GM12891 (cell line): ENCODE data around the gene KRTAP5-6.

ENCODE experiments used
- DNase-seq: peaks from one replicate; pipeline ENCODE4 v3.0.0; 2011; ENCODE audit warnings: low spot score; ENCODE audit not compliant: insufficient read length
- FAIRE-seq: peaks from 2 replicates; lab custom pipeline; 2011; peaks lifted over from hg19 to GRCh38; lab: Jason Lieb, UNC
- PAX5 ChIP-seq: IDR thresholded peaks from 2 replicates; pipeline ENCODE4 v1.6.1; 2011; ENCODE audit warnings: low read length, moderate library complexity, mild to moderate bottlenecking; ENCODE audit not compliant: insufficient read depth, severe bottlenecking
- POLR2A ChIP-seq: IDR thresholded peaks from 2 replicates; pipeline ENCODE4 v1.6.1; 2011; ENCODE audit warnings: low read depth, low read length, control low read depth
- POLR2AphosphoS5 ChIP-seq: IDR thresholded peaks from 2 replicates; pipeline ENCODE4 v1.6.1; 2011; ENCODE audit warnings: low read depth, low read length, control low read depth
- POU2F2 ChIP-seq: IDR thresholded peaks from 2 replicates; pipeline ENCODE4 v1.6.1; 2011; ENCODE audit warnings: low read depth, mild to moderate bottlenecking, control low read depth, low read length, moderate library complexity
- SPI1 ChIP-seq: IDR thresholded peaks from 2 replicates; pipeline ENCODE4 v1.6.1; 2011; ENCODE audit warnings: low read depth, low read length, control low read depth
- TAF1 ChIP-seq: IDR thresholded peaks from 2 replicates; pipeline ENCODE4 v1.6.1; 2011; ENCODE audit warnings: low read depth, low read length, control low read depth

The KRTAP5-6 gene

GRCh38 chr11:1707751-1708150, 10.8 kb downstream of the KRTAP5-6 start:
- FAIRE-seq (no peak), DNase-seq (no peak)
- TF ChIP-seq PAX5 (no peak), TAF1 (no peak), SPI1 (no peak)

- no peak for FAIRE-seq
- TF ChIP-seq SPI1 (no peak), POU2F2 (no peak), POLR2A (no peak), POLR2AphosphoS5 (no peak), PAX5 (no peak), TAF1 (no peak)
These were observed 11.7 kb downstream of the KRTAP5-6 start for GRCh38 chr11:1708716-1709115.

GRCh38 chr11:1714908-1715885, 18.2 kb downstream of the KRTAP5-6 start:
- DNase-seq (no peak), FAIRE-seq (no peak)
- no peak for TF ChIP-seq PAX5
- no peak for TF ChIP-seq POLR2AphosphoS5
- TF ChIP-seq POLR2A, result no peak
- TF ChIP-seq SPI1, result no peak
- TF ChIP-seq POU2F2, result no peak
- TF ChIP-seq TAF1, result no peak

More at GRCh38 chr11:1708716-1709115, 11.7 kb downstream of the KRTAP5-6 start:
- no peak for DNase-seq

GRCh38 chr11:1717745-1718144, 20.8 kb downstream of the KRTAP5-6 start:
- DNase-seq (no peak), FAIRE-seq (no peak)
- no peak for TF ChIP-seq POLR2AphosphoS5
- TF ChIP-seq POU2F2, result no peak
- no peak for TF ChIP-seq SPI1
- no peak for TF ChIP-seq POLR2A
- TF ChIP-seq TAF1, result no peak

GRCh38 chr11:1718326-1718725, 21.3 kb downstream of the KRTAP5-6 start:
- TF ChIP-seq POLR2A, result no peak
- TF ChIP-seq POLR2AphosphoS5, result no peak
- TF ChIP-seq SPI1, result no peak
- TF ChIP-seq TAF1, result no peak
- no peak for TF ChIP-seq PAX5
- no peak for TF ChIP-seq POU2F2
- DNase-seq (no peak), FAIRE-seq (no peak)

GRCh38 chr11:1719781-1720180, 22.8 kb downstream of the KRTAP5-6 start:
- no peak for FAIRE-seq
- no peak for DNase-seq
- TF ChIP-seq PAX5, result no peak
- no peak for TF ChIP-seq POLR2AphosphoS5
- TF ChIP-seq POU2F2, result no peak
- no peak for TF ChIP-seq SPI1
- no peak for TF ChIP-seq TAF1
- TF ChIP-seq POLR2A, result no peak

GRCh38 chr11:1727096-1727690, 30.2 kb downstream of the KRTAP5-6 start:
- TF ChIP-seq PAX5 (no peak), POLR2A (no peak), POLR2AphosphoS5 (no peak), TAF1 (no peak), SPI1 (no peak), POU2F2 (no peak)
- DNase-seq, result no peak
- FAIRE-seq, result no peak

GRCh38 chr11:1727861-1728260, 30.9 kb downstream of the KRTAP5-6 start:
- no peak for FAIRE-seq
- TF ChIP-seq PAX5 (no peak), POU2F2 (no peak), SPI1 (no peak), POLR2AphosphoS5 (no peak), TAF1 (no peak), POLR2A (no peak)
- DNase-seq, result no peak

- TF ChIP-seq TAF1 (no peak), POLR2A (no peak), PAX5 (no peak), POLR2AphosphoS5 (no peak), POU2F2 (no peak), SPI1 (no peak)
- FAIRE-seq (no peak), DNase-seq (no peak)
These were observed 31.3 kb downstream of the KRTAP5-6 start for GRCh38 chr11:1728301-1728700.
